Islet of Langerhans (tissue), 1 donor: Measurements from ENCODE around the gene XYLT2.

ENCODE experiments used
- FAIRE-seq: peaks from one replicate; lab custom pipeline; 2011; peaks lifted over from hg19 to GRCh38; lab: Jason Lieb, UNC

XYLT2 gene

GRCh38 chr17:50350733-50351132, 4.8 kb downstream of the XYLT2 start:
- no peak for FAIRE-seq

GRCh38 chr17:50352072-50352692, 6.3 kb downstream of the XYLT2 start:
- FAIRE-seq: no peak

GRCh38 chr17:50352693-50353599, 7.0 kb downstream of the XYLT2 start:
- no peak for FAIRE-seq

- FAIRE-seq: no peak
Measured at GRCh38 chr17:50353600-50354195, 7.8 kb downstream of the XYLT2 start.

GRCh38 chr17:50354198-50354597, 8.3 kb downstream of the XYLT2 start:
- no peak for FAIRE-seq

- no peak for FAIRE-seq
Measured at GRCh38 chr17:50354776-50355175, 8.8 kb downstream of the XYLT2 start.

- FAIRE-seq: no peak
Measured at GRCh38 chr17:50355336-50355700, 9.4 kb downstream of the XYLT2 start.

GRCh38 chr17:50355701-50356341, 9.9 kb downstream of the XYLT2 start:
- FAIRE-seq: no peak

- FAIRE-seq: no peak
Measured at GRCh38 chr17:50356418-50356817, 10.5 kb downstream of the XYLT2 start.

- FAIRE-seq: no peak
Measured at GRCh38 chr17:50356892-50357510, 11.1 kb downstream of the XYLT2 start.

GRCh38 chr17:50358177-50358576, 12.3 kb downstream of the XYLT2 start:
- FAIRE-seq: no peak

GRCh38 chr17:50359005-50359699, 13.2 kb downstream of the XYLT2 start:
- no peak for FAIRE-seq

GRCh38 chr17:50359998-50360461, 14.1 kb downstream of the XYLT2 start:
- FAIRE-seq: no peak

GRCh38 chr17:50360486-50361115, 14.7 kb downstream of the XYLT2 start:
- FAIRE-seq: no peak

GRCh38 chr17:50361561-50362480, 15.9 kb downstream of the XYLT2 start:
- no peak for FAIRE-seq

- no peak for FAIRE-seq
Measured at GRCh38 chr17:50362661-50363060, 16.7 kb downstream of the XYLT2 start.

- no peak for FAIRE-seq
Measured at GRCh38 chr17:50363217-50364060, 17.5 kb downstream of the XYLT2 start.

- no peak for FAIRE-seq
Measured at GRCh38 chr17:50364061-50364458, 18.1 kb downstream of the XYLT2 start.

GRCh38 chr17:50364715-50365114, 18.8 kb downstream of the XYLT2 start:
- no peak for FAIRE-seq
